Left forelimb (tissue), 1 donor: ENCODE measurements around the gene DCAKD.

ENCODE experiments used
- DNase-seq: peaks from one replicate; pipeline ENCODE4 v3.0.0-alpha.2; 2018; ENCODE audit warnings: low spot score

Gene DCAKD

GRCh38 chr17:45051060-45051719 lies at the start of gene DCAKD:
Gene DCAKD, minus strand, starts transcription at chr17:45051632. Its CDS starts 16,747 bp downstream, at chr17:45034885.
- DNase-seq: peak; percentile 94

- DNase-seq: peak; percentile 84
Measured at GRCh38 chr17:45098869-45099616, 47.6 kb upstream of the DCAKD start.

- DNase-seq: no peak
Measured at GRCh38 chr17:45098081-45098868, 46.8 kb upstream of the DCAKD start.

GRCh38 chr17:45096926-45097325 lies 45.5 kb upstream of the DCAKD start:
- no peak for DNase-seq

GRCh38 chr17:45096141-45096540 lies 44.7 kb upstream of the DCAKD start:
- no peak for DNase-seq

- DNase-seq: no peak
Measured at GRCh38 chr17:45093444-45094110, 42.1 kb upstream of the DCAKD start.

- DNase-seq: no peak
Measured at GRCh38 chr17:45092911-45093430, 41.5 kb upstream of the DCAKD start.

GRCh38 chr17:45091778-45092425 lies 40.5 kb upstream of the DCAKD start:
- no peak for DNase-seq

- no peak for DNase-seq
Measured at GRCh38 chr17:45090711-45091110, 39.3 kb upstream of the DCAKD start.

- no peak for DNase-seq
Measured at GRCh38 chr17:45088741-45089140, 37.3 kb upstream of the DCAKD start.

GRCh38 chr17:45087978-45088377 lies 36.5 kb upstream of the DCAKD start:
- no peak for DNase-seq

- DNase-seq: no peak
Measured at GRCh38 chr17:45087504-45087975, 36.1 kb upstream of the DCAKD start.

- DNase-seq: no peak
Measured at GRCh38 chr17:45086865-45087503, 35.6 kb upstream of the DCAKD start.

- DNase-seq: no peak
Measured at GRCh38 chr17:45086391-45086790, 35.0 kb upstream of the DCAKD start.

GRCh38 chr17:45081047-45081703 lies 29.7 kb upstream of the DCAKD start:
- no peak for DNase-seq

- DNase-seq: no peak
Measured at GRCh38 chr17:45077643-45078042, 26.2 kb upstream of the DCAKD start.

GRCh38 chr17:45073414-45074070 lies 22.1 kb upstream of the DCAKD start:
- no peak for DNase-seq

- no peak for DNase-seq
Measured at GRCh38 chr17:45070809-45071208, 19.4 kb upstream of the DCAKD start.

- DNase-seq: no peak
Measured at GRCh38 chr17:45070001-45070400, 18.6 kb upstream of the DCAKD start.

GRCh38 chr17:45067637-45068036 lies 16.2 kb upstream of the DCAKD start:
- no peak for DNase-seq
